HEK293 (cell line): ENCODE results near the gene CD2BP2.

ENCODE experiments used
- BCL11A ChIP-seq: fragments of 450-650 bp; formaldehyde crosslinking; IDR thresholded peaks from 2 replicates; pipeline ENCODE4 v1.5.1; 2016; ENCODE audit warnings: low read depth, missing biosample characterization, missing genetic modification characterization
- BCL11B ChIP-seq: fragments of 450-650 bp; formaldehyde crosslinking; IDR thresholded peaks from 2 replicates; pipeline ENCODE4 v1.5.1; 2016; ENCODE audit warnings: low read depth, missing biosample characterization, missing genetic modification characterization
- ZBTB48 ChIP-seq: fragments of 450-650 bp; formaldehyde crosslinking; IDR thresholded peaks from 2 replicates; pipeline ENCODE4 v1.5.1; 2016; ENCODE audit warnings: missing biosample characterization, missing genetic modification characterization
- ZFP69B ChIP-seq: fragments of 450-650 bp; formaldehyde crosslinking; IDR thresholded peaks from 2 replicates; pipeline ENCODE4 v1.5.1; 2016; ENCODE audit warnings: missing biosample characterization, missing genetic modification characterization
- ZNF311 ChIP-seq: fragments of 450-650 bp; formaldehyde crosslinking; IDR thresholded peaks from 2 replicates; pipeline ENCODE4 v1.5.1; 2017; ENCODE audit warnings: missing biosample characterization, missing genetic modification characterization, borderline replicate concordance
- ZNF561 ChIP-seq: fragments of 450-650 bp; IDR thresholded peaks from 2 replicates; pipeline ENCODE4 v1.5.1; 2018; ENCODE audit warnings: missing biosample characterization, missing genetic modification characterization, borderline replicate concordance
- ZNF600 ChIP-seq: fragments of 450-650 bp; formaldehyde crosslinking; IDR thresholded peaks from 2 replicates; pipeline ENCODE4 v1.5.1; 2016; ENCODE audit warnings: missing biosample characterization, missing genetic modification characterization
- TF ChIP-seq, protein P1 (sequence below): fragments of 450-650 bp; formaldehyde crosslinking; IDR thresholded peaks from 2 replicates; pipeline ENCODE4 v1.5.1; 2016; ENCODE audit warnings: missing biosample characterization, missing genetic modification characterization
- TF ChIP-seq, protein P2 (sequence below): fragments of 450-650 bp; formaldehyde crosslinking; IDR thresholded peaks from 2 replicates; pipeline ENCODE4 v1.5.1; 2016; ENCODE audit warnings: missing biosample characterization, missing genetic modification characterization
- TF ChIP-seq, protein P3 (sequence below): fragments of 450-650 bp; formaldehyde crosslinking; conservative IDR thresholded peaks from 2 replicates; pipeline ENCODE4 v1.5.1; 2016; ENCODE audit warnings: low read depth, missing biosample characterization, missing genetic modification characterization
- TF ChIP-seq, protein P4 (sequence below): fragments of 450-650 bp; formaldehyde crosslinking; IDR thresholded peaks from 2 replicates; pipeline ENCODE4 v1.5.1; 2017; ENCODE audit warnings: missing biosample characterization, missing genetic modification characterization
- TF ChIP-seq, protein P5 (sequence below): fragments of 450-650 bp; formaldehyde crosslinking; IDR thresholded peaks from 2 replicates; pipeline ENCODE4 v1.5.1; 2016; ENCODE audit warnings: missing biosample characterization, missing genetic modification characterization

CD2BP2 gene

DNA sequence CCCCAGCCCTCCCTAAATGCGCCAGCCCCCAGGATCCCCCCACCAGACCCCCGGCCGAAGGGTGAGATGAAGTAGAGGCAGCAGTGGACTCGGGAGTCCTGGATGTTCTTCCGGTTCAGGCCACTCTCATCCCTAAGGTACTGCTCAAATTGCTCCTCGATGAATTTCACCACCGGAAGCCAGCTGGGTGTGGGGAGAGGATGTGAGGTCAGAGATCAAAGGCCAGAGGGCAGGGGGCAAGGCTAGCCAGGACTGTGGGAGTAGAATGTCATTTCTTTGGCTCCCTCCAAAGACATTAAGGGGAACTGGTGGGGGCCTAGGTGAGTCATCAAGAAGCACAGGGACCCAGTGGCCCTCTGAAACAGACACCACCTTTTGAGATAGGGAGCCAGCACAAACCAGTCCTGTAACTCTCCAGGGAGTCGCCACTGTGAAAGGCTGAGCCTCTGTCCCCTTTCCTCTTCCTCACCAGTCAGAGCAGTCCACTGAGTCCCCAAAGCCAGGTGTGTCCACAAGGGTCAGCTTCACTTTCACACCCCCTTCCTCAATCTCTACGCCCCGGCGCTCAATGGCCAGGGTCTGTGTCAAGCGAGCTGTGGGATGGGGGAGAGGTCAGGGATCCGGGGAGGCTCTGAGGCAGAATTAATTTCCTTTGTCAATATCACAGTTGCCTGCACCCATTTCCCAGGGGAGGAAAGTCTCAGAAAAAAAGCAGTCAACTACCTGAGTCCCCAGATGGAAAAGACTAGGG, 26.4 kb upstream of the CD2BP2 start (continued):
- TF ChIP-seq, protein P1, sequence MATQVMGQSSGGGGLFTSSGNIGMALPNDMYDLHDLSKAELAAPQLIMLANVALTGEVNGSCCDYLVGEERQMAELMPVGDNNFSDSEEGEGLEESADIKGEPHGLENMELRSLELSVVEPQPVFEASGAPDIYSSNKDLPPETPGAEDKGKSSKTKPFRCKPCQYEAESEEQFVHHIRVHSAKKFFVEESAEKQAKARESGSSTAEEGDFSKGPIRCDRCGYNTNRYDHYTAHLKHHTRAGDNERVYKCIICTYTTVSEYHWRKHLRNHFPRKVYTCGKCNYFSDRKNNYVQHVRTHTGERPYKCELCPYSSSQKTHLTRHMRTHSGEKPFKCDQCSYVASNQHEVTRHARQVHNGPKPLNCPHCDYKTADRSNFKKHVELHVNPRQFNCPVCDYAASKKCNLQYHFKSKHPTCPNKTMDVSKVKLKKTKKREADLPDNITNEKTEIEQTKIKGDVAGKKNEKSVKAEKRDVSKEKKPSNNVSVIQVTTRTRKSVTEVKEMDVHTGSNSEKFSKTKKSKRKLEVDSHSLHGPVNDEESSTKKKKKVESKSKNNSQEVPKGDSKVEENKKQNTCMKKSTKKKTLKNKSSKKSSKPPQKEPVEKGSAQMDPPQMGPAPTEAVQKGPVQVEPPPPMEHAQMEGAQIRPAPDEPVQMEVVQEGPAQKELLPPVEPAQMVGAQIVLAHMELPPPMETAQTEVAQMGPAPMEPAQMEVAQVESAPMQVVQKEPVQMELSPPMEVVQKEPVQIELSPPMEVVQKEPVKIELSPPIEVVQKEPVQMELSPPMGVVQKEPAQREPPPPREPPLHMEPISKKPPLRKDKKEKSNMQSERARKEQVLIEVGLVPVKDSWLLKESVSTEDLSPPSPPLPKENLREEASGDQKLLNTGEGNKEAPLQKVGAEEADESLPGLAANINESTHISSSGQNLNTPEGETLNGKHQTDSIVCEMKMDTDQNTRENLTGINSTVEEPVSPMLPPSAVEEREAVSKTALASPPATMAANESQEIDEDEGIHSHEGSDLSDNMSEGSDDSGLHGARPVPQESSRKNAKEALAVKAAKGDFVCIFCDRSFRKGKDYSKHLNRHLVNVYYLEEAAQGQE (tag by site-specific recombination) = no peak
- TF ChIP-seq BCL11A (peak; percentile 98), ZBTB48 (peak; percentile 38; the same call in 1 of the 2 replicates), ZNF600 (tag by site-specific recombination) (peak; percentile 75), ZFP69B (0 out of 2 replicates have a peak, but pooled peaks have one; percentile 35), ZNF561 (tag by site-specific recombination) (0 out of 2 replicates have a peak, but pooled peaks have one; percentile 18), BCL11B (tag by site-specific recombination) (peak; percentile 86), ZNF311 (tag by site-specific recombination) (no peak)
- TF ChIP-seq, protein P2, sequence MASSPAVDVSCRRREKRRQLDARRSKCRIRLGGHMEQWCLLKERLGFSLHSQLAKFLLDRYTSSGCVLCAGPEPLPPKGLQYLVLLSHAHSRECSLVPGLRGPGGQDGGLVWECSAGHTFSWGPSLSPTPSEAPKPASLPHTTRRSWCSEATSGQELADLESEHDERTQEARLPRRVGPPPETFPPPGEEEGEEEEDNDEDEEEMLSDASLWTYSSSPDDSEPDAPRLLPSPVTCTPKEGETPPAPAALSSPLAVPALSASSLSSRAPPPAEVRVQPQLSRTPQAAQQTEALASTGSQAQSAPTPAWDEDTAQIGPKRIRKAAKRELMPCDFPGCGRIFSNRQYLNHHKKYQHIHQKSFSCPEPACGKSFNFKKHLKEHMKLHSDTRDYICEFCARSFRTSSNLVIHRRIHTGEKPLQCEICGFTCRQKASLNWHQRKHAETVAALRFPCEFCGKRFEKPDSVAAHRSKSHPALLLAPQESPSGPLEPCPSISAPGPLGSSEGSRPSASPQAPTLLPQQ (tag by site-specific recombination) = peak; percentile 47; the same call in 1 of the 2 replicates
- TF ChIP-seq, protein P3, sequence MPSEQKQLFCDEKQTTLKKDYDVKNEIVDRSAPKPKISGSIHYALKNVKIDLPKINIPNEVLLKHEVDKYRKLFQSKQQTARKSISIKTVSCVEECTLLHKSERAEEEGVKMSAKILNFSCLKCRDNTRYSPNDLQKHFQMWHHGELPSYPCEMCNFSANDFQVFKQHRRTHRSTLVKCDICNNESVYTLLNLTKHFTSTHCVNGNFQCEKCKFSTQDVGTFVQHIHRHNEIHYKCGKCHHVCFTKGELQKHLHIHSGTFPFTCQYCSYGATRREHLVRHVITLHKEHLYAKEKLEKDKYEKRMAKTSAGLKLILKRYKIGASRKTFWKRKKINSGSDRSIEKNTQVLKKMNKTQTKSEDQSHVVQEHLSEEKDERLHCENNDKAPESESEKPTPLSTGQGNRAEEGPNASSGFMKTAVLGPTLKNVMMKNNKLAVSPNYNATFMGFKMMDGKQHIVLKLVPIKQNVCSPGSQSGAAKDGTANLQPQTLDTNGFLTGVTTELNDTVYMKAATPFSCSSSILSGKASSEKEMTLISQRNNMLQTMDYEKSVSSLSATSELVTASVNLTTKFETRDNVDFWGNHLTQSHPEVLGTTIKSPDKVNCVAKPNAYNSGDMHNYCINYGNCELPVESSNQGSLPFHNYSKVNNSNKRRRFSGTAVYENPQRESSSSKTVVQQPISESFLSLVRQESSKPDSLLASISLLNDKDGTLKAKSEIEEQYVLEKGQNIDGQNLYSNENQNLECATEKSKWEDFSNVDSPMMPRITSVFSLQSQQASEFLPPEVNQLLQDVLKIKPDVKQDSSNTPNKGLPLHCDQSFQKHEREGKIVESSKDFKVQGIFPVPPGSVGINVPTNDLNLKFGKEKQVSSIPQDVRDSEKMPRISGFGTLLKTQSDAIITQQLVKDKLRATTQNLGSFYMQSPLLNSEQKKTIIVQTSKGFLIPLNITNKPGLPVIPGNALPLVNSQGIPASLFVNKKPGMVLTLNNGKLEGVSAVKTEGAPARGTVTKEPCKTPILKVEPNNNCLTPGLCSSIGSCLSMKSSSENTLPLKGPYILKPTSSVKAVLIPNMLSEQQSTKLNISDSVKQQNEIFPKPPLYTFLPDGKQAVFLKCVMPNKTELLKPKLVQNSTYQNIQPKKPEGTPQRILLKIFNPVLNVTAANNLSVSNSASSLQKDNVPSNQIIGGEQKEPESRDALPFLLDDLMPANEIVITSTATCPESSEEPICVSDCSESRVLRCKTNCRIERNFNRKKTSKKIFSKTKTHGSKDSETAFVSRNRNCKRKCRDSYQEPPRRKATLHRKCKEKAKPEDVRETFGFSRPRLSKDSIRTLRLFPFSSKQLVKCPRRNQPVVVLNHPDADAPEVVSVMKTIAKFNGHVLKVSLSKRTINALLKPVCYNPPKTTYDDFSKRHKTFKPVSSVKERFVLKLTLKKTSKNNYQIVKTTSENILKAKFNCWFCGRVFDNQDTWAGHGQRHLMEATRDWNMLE (tag by site-specific recombination) = no peak
- TF ChIP-seq, protein P4, sequence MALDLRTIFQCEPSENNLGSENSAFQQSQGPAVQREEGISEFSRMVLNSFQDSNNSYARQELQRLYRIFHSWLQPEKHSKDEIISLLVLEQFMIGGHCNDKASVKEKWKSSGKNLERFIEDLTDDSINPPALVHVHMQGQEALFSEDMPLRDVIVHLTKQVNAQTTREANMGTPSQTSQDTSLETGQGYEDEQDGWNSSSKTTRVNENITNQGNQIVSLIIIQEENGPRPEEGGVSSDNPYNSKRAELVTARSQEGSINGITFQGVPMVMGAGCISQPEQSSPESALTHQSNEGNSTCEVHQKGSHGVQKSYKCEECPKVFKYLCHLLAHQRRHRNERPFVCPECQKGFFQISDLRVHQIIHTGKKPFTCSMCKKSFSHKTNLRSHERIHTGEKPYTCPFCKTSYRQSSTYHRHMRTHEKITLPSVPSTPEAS (tag by site-specific recombination) = no peak
- TF ChIP-seq, protein P5, sequence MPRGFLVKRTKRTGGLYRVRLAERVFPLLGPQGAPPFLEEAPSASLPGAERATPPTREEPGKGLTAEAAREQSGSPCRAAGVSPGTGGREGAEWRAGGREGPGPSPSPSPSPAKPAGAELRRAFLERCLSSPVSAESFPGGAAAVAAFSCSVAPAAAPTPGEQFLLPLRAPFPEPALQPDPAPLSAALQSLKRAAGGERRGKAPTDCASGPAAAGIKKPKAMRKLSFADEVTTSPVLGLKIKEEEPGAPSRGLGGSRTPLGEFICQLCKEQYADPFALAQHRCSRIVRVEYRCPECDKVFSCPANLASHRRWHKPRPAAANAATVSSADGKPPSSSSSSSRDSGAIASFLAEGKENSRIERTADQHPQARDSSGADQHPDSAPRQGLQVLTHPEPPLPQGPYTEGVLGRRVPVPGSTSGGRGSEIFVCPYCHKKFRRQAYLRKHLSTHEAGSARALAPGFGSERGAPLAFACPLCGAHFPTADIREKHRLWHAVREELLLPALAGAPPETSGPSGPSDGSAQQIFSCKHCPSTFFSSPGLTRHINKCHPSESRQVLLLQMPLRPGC = peak; percentile 22; the same call in 1 of the 2 replicates
